Subcutaneous adipose tissue (tissue), 4 donors: ENCODE measurements around the gene ARFRP1. TPM values are rescaled to one million over a fixed set of nuclear protein-coding genes. Genes with fewer than 3 reads are reported as not detected.

Experiments used
- CTCF ChIP-seq: fragments of 450-650 bp; IDR thresholded peaks from one replicate; pipeline ENCODE4 v1.5.1; 2016; ENCODE audit warnings: low read depth, mild to moderate bottlenecking, control low read depth, antibody characterized with exemption, moderate library complexity
- total RNA-seq, 4 donors: library from RNA; depleted of rRNA; stranded (reverse); fragments of >200 nt; gene quantifications; one replicate each; pipeline ENCODE4 v1.1.0, GENCODE V29; 2016

Gene ARFRP1
- total RNA-seq, 4 donors from 2014 or later, result 21.9 to 39.4 (median 31.5) TPM

DNA sequence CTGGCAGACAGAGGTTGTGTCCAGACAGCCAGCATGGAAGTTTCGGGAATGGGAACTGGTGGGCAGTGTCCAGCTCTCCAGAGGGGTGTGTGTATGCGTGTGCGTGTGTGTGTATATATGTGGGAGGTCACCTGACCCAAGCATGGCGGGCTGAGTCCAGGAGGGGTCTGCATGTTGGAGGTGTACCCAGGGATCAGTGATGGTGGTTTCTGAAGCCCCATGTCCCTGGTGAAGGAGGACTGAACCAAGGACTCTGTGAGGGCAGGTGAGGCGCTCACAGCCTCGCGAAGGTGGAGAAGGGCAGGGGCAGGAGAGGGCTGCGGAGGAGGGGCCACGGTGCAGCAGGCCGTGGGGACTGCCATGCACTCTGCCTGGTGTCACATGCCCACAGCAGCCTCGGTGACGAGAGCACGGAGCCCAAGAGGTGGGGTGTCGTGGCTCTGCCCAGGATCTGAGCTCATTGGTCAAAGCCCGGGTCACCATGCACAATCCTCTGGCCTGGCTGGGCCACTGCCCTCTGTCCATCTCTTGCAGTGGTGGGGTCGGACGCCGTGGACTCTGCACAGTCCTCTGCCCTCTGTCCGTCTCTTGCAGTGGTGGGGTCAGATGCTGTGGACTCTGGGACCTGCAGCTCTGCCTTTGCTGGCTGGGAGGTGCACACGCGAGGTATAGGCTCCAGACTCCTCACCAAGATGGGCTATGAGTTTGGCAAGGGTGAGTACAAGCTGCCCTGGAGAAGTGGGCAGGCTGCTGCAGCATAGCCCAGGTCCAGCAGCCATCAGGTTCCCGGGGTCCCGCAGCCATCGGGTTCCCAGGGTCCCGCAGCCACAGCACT, 26.6 kb upstream of the ARFRP1 start:
- no peak for TF ChIP-seq CTCF

GRCh38 chr20:63733579-63734081, 25.9 kb upstream of the ARFRP1 start:
- no peak for TF ChIP-seq CTCF

GRCh38 chr20:63733117-63733516, 25.3 kb upstream of the ARFRP1 start:
- TF ChIP-seq CTCF, result no peak

DNA sequence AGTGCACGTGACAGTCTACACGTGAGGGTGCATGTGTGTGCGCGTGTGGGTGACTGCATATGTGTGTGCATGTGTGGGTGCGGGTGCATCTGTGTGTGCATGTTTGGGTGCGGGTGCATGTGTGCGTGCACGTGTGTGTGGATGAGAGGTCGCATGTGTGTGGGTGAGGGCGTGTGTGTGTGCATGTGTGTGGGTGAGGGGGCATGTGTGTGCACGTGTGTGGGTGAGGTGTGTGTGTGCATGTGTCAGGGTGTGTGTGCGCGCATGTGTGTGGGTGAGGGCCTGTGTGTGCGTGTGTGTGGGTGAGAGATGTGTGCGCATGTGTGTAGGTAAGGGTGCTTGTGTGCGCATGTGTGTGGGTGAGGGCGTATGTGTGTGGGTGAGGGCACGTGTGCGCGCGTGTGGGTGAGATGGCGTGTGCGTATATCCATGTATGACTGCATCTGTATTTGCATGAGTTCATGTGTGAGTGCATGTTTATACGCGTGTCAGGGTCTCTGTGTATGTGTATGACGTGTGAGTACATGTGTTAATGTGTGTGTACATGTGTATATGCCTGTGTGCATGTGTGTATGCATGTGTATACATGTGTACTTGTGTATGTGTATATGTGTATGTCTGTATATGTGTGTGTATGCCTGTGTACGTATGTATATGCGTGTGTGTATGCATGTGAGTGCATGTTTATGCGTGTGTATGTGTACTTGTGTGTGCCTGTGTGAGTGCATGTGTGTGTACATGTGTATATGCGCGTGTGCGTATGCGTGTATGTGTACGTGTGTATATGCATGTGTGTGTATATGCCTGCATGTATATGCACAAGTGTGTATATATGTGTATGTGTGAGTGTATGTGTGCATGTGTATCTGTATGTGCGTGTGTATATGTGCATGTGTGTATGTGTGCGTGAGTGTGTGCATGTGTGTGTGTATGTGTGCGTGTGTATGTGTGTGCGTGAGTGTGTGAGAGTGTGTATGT, 24.6 kb upstream of the ARFRP1 start:
- TF ChIP-seq CTCF, result no peak

- TF ChIP-seq CTCF, result no peak
Measured at GRCh38 chr20:63731410-63731809, 23.6 kb upstream of the ARFRP1 start.

DNA sequence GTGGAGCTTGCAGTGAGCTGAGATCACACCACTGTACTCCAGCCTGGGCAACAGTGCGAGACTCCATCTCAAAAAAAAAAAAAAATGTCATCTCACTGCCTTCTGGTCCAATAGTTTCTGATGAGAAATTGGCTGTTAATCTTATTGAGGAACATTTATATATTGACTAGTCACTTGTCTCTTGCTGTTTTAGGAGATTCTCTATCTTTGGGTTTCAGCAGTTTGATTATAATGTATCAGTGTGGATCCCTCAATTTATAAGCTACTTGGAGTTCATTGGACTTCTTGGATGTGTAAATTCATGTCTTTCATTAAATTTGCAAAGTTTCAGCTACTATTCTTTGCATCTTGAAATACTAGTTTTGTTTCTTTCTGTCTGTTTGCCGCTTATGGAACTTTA, 11.2 kb upstream of the ARFRP1 start:
- no peak for TF ChIP-seq CTCF

DNA sequence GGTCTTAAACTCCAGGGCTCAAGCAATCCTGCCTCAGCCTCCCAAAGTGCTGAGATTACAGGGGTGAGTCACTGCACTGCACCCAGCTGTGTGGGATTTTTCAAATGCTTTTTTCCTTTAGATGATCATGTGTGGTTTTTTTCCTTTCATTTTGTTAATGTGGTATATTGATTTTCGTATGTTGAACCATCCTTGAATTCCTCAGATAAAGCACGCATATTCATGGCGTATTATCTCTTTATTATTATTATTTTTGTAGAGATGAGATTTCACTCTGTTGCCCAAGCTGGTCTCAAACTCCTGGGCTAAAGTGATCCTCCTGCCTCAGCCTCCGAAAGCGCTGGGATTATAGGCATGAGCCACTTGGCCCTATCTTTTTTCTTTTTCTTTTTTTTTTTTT, 7.1 kb upstream of the ARFRP1 start:
- no peak for TF ChIP-seq CTCF
